Right lobe of liver (tissue), 4 donors: Measurements from ENCODE around the gene TPST2.

Source experiments
- CTCF ChIP-seq, 4 donors: fragments of 200-600 bp in 3 of 4; fragments of 450-650 bp in 1 of 4; IDR thresholded peaks; one replicate each; pipeline versions ENCODE4 v1.5.1 to v1.8.0; 2016 to 2022; ENCODE audit warnings: antibody characterized with exemption in 4 of 4, mild to moderate bottlenecking in 2 of 4
- POLR2A ChIP-seq: fragments of 450-650 bp; IDR thresholded peaks from one replicate; pipeline ENCODE4 v1.6.1; 2017; ENCODE audit warnings: antibody characterized with exemption, mild to moderate bottlenecking
- donor health status: DM: no; HTN: no; CAD: no.
- donor health status: DM: no; HTN: no; CAD: no.
- donor health status: DM: no; HTN: yes; CAD: no.

- TF ChIP-seq POLR2A, result no peak
- TF ChIP-seq CTCF (IDR thresholded peaks at IDR 0.05), result no peak
Measured at GRCh38 chr22:26517429-26517828, 72.5 kb downstream of the TPST2 start.
